ENCODE data around the gene LRRK1. TPM values are rescaled to one million over a fixed set of nuclear protein-coding genes. Genes with fewer than 3 reads are reported as not detected.

Gene LRRK1
- total RNA-seq, 1 experiment from 2014 or later: 7.0 TPM

- TF ChIP-seq EZH2phosphoT487 (IDR thresholded peaks at IDR 0.05; ENCODE audit: borderline replicate concordance, low read length) (no peak), CTCF (conservative IDR thresholded peaks at IDR 0.05; ENCODE audit: low read depth, low read length) (no peak), EZH2 (IDR thresholded peaks at IDR 0.05; ENCODE audit: low read length, unreplicated experiment) (no peak)
- H3K4me3 ChIP-seq (ENCODE audit: low read length): no peak overlapping the region
- no peak overlapping the region for H3K9ac ChIP-seq (ENCODE audit: low read length)
- H4K20me1 ChIP-seq (ENCODE audit: low read length): no peaks in the 10 kb centered on the region
- DNase-seq (no peak), ATAC-seq (no peak)
- H3F3A ChIP-seq (ENCODE audit: low read length, unreplicated experiment): no peaks in the 10 kb centered on the region
- H3K79me2 ChIP-seq (ENCODE audit: low read length): no peaks in the 10 kb centered on the region
- ChIA-PET CTCF (interaction anchor here (0.7 kb wide), 1 partner anchor 386 kb away, joined by 4 read pairs; no protein-coding TSS in a partner anchor), POLR2A (ENCODE audit: unreplicated experiment) (no interaction called here)
- H3K4me1 ChIP-seq (ENCODE audit: insufficient read depth, low read length): peaks cover 14% of the 10 kb centered on the region
- H3K27ac ChIP-seq (ENCODE audit: low read length): no peak overlapping the region
- no peaks in the 10 kb centered on the region for H3K9me2 ChIP-seq (replicated peaks; ENCODE audit: low read length)
- no peaks in the 10 kb centered on the region for H3K9me3 ChIP-seq (ENCODE audit: low read length)
- BruUV-seq (replicated peaks): no TSS peak
- intact Hi-C loops (cut with micrococcal nuclease): no loop called here
- 0 out of 2 replicates have a peak, but pooled peaks cover 4% of the 10 kb centered on the region for H3K36me3 ChIP-seq (ENCODE audit: low read depth, low read length)
- H3K27me3 ChIP-seq (ENCODE audit: low read length): no peaks in the 10 kb centered on the region
- H3K4me2 ChIP-seq (ENCODE audit: low read length): no peak overlapping the region
- no peak overlapping the region for H2AFZ ChIP-seq (ENCODE audit: low read length)
Measured at GRCh38 chr15:101010781-101011180, 91.6 kb downstream of the LRRK1 start.

- no peak for ATAC-seq
Measured at GRCh38 chr15:101012326-101013200, 93.4 kb downstream of the LRRK1 start.

More at GRCh38 chr15:101012326-101013200, 93.4 kb downstream of the LRRK1 start:
- no peaks in the 10 kb centered on the region for H3K9me3 ChIP-seq (ENCODE audit: low read length)
- H2AFZ ChIP-seq (ENCODE audit: low read length): no peak overlapping the region
- no peaks in the 10 kb centered on the region for H3F3A ChIP-seq (ENCODE audit: low read length, unreplicated experiment)
- no peaks in the 10 kb centered on the region for H3K9me2 ChIP-seq (replicated peaks; ENCODE audit: low read length)
- peaks cover 5% of the 10 kb centered on the region; the same call in 1 of the 2 replicates for H3K4me1 ChIP-seq (ENCODE audit: insufficient read depth, low read length)
- no peak for TF ChIP-seq EZH2 (IDR thresholded peaks at IDR 0.05; ENCODE audit: low read length, unreplicated experiment)
- no peak for TF ChIP-seq EZH2phosphoT487 (IDR thresholded peaks at IDR 0.05; ENCODE audit: borderline replicate concordance, low read length)
- no peak for TF ChIP-seq CTCF (conservative IDR thresholded peaks at IDR 0.05; ENCODE audit: low read depth, low read length)
- no peak overlapping the region for H3K9ac ChIP-seq (ENCODE audit: low read length)
- peaks cover 4% of the 10 kb centered on the region; the same call in 1 of the 2 replicates for H3K36me3 ChIP-seq (ENCODE audit: low read depth, low read length)
- BruUV-seq (replicated peaks): no TSS peak
- ChIA-PET CTCF (no interaction called here), POLR2A (ENCODE audit: unreplicated experiment) (no interaction called here)
- H3K27me3 ChIP-seq (ENCODE audit: low read length): no peaks in the 10 kb centered on the region
- no peaks in the 10 kb centered on the region for H4K20me1 ChIP-seq (ENCODE audit: low read length)
- no peak overlapping the region for H3K4me2 ChIP-seq (ENCODE audit: low read length)
- no peak for DNase-seq
- intact Hi-C loops (cut with micrococcal nuclease): no loop called here
- H3K27ac ChIP-seq (ENCODE audit: low read length): no peak overlapping the region
- no peaks in the 10 kb centered on the region for H3K79me2 ChIP-seq (ENCODE audit: low read length)
- no peak overlapping the region for H3K4me3 ChIP-seq (ENCODE audit: low read length)
